Sigmoid colon (tissue), 7 donors: ENCODE data around the gene MYOD1. TPM values are rescaled to one million over a fixed set of nuclear protein-coding genes. Genes with fewer than 3 reads are reported as not detected.
A peak's percentile ranks its signal among the peaks of the same experiment; 100 is the strongest.

ENCODE experiments used
- DNase-seq: peaks from one replicate; pipeline ENCODE4 v3.0.0-alpha.2; 2019
- H3K27ac ChIP-seq, 4 donors: fragments of 200-600 bp; sonication (generic); one replicate each; pipeline ENCODE4 v1.5.1; 2016 to 2019; ENCODE audit warnings: mild to moderate bottlenecking in 1 of 4
- H3K27me3 ChIP-seq, 3 donors: fragments of 200-600 bp; sonication (generic); one replicate each; pipeline ENCODE4 v1.5.1; 2019; ENCODE audit warnings: mild to moderate bottlenecking in 1 of 3
- H3K36me3 ChIP-seq, 4 donors: fragments of 200-600 bp; sonication (generic); one replicate each; pipeline ENCODE4 v1.5.1; 2016 to 2019
- H3K4me1 ChIP-seq, 4 donors: fragments of 200-600 bp; sonication (generic); one replicate each; pipeline ENCODE4 v1.5.1; 2017 to 2019
- H3K4me3 ChIP-seq, 4 donors: fragments of 200-600 bp; sonication (generic); one replicate each; pipeline ENCODE4 v1.5.1; 2017 to 2019; ENCODE audit warnings: mild to moderate bottlenecking in 2 of 4, moderate library complexity in 1 of 4
- H3K9me3 ChIP-seq, 4 donors: fragments of 200-600 bp in 3 of 4; sonication (generic) in 3 of 4; one replicate each; pipeline versions ENCODE4 v1.5.1 to v1.6.1; 2013 to 2019
- EP300 ChIP-seq, 4 donors: sonication (generic); formaldehyde crosslinking; IDR thresholded peaks; one replicate each; pipeline ENCODE4 v1.6.1; 2017; ENCODE audit warnings: antibody characterized with exemption in 4 of 4
- POLR2A ChIP-seq, 2 donors: fragments of 450-650 bp; IDR thresholded peaks; one replicate each; pipeline ENCODE4 v1.6.1; 2016; ENCODE audit warnings: antibody characterized with exemption in 2 of 2, mild to moderate bottlenecking in 2 of 2, moderate library complexity in 2 of 2
- POLR2AphosphoS5 ChIP-seq, 4 donors: sonication (generic); formaldehyde crosslinking; IDR thresholded peaks; one replicate each; pipeline ENCODE4 v1.6.1; 2017; ENCODE audit warnings: antibody characterized with exemption in 4 of 4
- WGBS, 2 donors: extraction: QIAGEN DNeasy Blood & Tissue Kit; methylation state at CpG; one replicate each; pipeline ENCODE4 v1.1.7; 2013; 5-methylcytosine and 5-hydroxymethylcytosine counted together
- intact Hi-C: fragments of 100-400 bp; cut with DNase I; formaldehyde crosslinking; loops from one replicate; pipeline ENCODE4 v1.15.1; 2023
- polyA plus RNA-seq, 3 donors: library from polyadenylated mRNA; stranded (reverse); fragments of 200-250 nt; gene quantifications; one replicate each; pipeline ENCODE4 v1.2.3, GENCODE V29; 2013
- total RNA-seq, 4 donors: library from RNA; depleted of rRNA; stranded (reverse); fragments of >200 nt; gene quantifications; one replicate each; pipeline ENCODE4 v1.1.0, GENCODE V29; 2016
- TF ChIP-seq, protein P1 (sequence below), 4 experiments: fragments of 450-650 bp in 3 of 4; fragments of 200-600 bp in 1 of 4; IDR thresholded peaks; one replicate each; pipeline ENCODE4 v1.5.1; 2016 to 2019; ENCODE audit warnings: antibody characterized with exemption in 4 of 4, mild to moderate bottlenecking in 3 of 4, moderate library complexity in 2 of 4
- donor health status: healthy with polysubstance abuse.
- donor health status: Bipolar disorder and iron deficiency.
- donor health status: healthy.

Gene MYOD1
- total and polyA plus RNA-seq, 7 donors: not detected

DNA sequence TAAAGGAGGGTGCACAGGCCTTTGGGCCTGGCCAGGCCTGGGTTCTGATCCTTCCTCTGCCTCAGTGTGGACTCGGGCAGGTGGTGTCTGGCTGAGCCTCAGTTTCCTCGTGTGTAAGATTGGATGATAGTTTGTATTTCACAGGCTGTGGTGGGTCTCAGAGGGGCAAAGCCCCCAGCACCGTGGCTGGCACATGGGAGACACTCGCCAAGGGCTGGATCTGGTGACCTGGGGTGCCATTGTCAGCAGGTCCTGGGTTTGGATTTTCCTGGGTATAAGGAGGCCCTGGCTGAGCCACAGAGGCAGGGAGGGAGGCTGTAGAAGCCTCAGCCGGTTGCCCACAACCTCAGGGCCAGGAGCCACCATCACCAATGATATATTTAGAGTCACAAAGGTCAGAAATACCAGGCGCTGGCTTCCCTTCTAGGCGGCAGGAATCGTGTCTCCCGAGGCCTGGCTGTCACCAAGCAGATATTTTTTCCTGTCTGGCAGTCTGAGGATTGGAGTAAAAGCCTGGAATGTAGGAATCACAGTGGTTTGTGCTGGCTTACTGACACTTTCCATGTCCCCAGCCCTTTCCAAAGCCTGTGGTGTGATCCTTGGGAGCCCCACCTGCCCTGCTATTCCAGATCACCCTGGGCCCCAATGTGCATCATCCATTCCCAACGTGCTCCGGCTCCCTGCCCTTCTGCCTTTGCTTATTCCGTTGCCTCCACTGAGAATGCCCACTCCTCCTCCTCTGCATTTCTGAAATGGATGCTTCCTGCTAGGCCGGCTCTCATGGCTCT, 30.8 kb downstream of the MYOD1 start:
- Histone ChIP-seq H3K4me3 (no peak overlapping the region), H3K27me3 (peaks cover 0 to 7% (median 0%) of the 10 kb centered on the region in 3 donors), H3K4me1 (no peaks in the 10 kb centered on the region), H3K27ac (no peak overlapping the region), H3K9me3 (no peaks in the 10 kb centered on the region), H3K36me3 (no peaks in the 10 kb centered on the region)
- no peak for TF ChIP-seq POLR2AphosphoS5 (IDR thresholded peaks at IDR 0.05)
- TF ChIP-seq POLR2A (IDR thresholded peaks at IDR 0.05): no peak
- no peak for TF ChIP-seq EP300 (IDR thresholded peaks at IDR 0.05)
- DNase-seq: peak; percentile 48
- WGBS, 2 donors: 68 to 75% methylated on average over 13 of the region's 13 CpGs
- intact Hi-C loops: no loop called here

DNA sequence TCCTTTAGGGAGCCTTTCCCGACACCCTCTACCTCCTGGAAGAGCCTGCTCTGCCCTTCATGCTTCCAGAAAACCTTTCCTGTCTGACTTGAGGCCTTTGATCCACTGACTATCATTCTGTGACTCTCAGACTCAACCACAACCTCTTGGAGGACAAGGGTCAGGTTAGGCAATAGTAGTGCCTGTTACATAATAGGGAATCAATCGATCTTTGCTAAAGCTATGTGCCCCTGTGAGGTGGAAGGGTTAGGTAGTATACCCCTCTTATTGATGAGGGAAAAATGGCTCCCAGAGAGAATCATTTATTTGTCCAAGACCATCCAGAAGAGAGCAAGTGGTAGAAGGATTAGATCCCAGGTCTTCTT, 31.4 kb downstream of the MYOD1 start:
- DNase-seq: no peak
- peaks cover 0 to 7% (median 0%) of the 10 kb centered on the region in 3 donors for H3K27me3 ChIP-seq
- TF ChIP-seq POLR2A (IDR thresholded peaks at IDR 0.05) (no peak), EP300 (IDR thresholded peaks at IDR 0.05) (no peak), POLR2AphosphoS5 (IDR thresholded peaks at IDR 0.05) (no peak)
- TF ChIP-seq, protein P1, sequence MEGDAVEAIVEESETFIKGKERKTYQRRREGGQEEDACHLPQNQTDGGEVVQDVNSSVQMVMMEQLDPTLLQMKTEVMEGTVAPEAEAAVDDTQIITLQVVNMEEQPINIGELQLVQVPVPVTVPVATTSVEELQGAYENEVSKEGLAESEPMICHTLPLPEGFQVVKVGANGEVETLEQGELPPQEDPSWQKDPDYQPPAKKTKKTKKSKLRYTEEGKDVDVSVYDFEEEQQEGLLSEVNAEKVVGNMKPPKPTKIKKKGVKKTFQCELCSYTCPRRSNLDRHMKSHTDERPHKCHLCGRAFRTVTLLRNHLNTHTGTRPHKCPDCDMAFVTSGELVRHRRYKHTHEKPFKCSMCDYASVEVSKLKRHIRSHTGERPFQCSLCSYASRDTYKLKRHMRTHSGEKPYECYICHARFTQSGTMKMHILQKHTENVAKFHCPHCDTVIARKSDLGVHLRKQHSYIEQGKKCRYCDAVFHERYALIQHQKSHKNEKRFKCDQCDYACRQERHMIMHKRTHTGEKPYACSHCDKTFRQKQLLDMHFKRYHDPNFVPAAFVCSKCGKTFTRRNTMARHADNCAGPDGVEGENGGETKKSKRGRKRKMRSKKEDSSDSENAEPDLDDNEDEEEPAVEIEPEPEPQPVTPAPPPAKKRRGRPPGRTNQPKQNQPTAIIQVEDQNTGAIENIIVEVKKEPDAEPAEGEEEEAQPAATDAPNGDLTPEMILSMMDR (IDR thresholded peaks at IDR 0.05): no peak
- H3K27ac ChIP-seq: no peak overlapping the region
- 50 to 53% methylated on average over 2 of the region's 2 CpGs for WGBS, 2 donors
- no peaks in the 10 kb centered on the region for H3K36me3 ChIP-seq
- H3K4me1 ChIP-seq: no peaks in the 10 kb centered on the region
- no peak overlapping the region for H3K4me3 ChIP-seq
- H3K9me3 ChIP-seq: no peaks in the 10 kb centered on the region
- intact Hi-C loops: no loop called here

DNA sequence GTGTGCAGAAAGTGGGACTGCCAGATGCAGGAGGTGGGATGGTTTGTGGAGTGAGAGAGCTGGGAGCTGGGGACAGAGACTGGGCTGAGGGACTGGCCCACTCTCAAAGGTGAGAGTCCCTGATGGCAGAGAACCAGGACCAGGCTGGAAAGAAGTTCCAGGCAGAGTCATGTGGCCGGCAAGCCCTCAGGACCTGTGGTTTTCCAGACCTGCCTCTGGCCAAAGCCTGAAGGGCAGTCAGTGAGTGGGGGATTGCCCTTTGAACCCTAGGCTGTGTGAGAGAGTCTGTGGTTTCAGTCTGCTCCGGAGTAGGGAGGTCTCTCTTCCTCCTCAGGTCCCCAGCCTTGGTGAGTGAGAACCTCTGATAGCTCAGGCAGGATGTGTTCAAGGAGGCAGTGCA, 32.2 kb downstream of the MYOD1 start:
- Histone ChIP-seq H3K4me1 (no peaks in the 10 kb centered on the region), H3K4me3 (no peak overlapping the region), H3K27me3 (peaks cover 0 to 7% (median 0%) of the 10 kb centered on the region in 3 donors), H3K36me3 (no peaks in the 10 kb centered on the region), H3K9me3 (no peaks in the 10 kb centered on the region), H3K27ac (no peak overlapping the region)
- 47 to 49% methylated on average over 2 of the region's 2 CpGs for WGBS, 2 donors
- TF ChIP-seq, protein P1 (IDR thresholded peaks at IDR 0.05): no peak
- TF ChIP-seq POLR2AphosphoS5 (IDR thresholded peaks at IDR 0.05) (no peak), EP300 (IDR thresholded peaks at IDR 0.05) (no peak), POLR2A (IDR thresholded peaks at IDR 0.05) (no peak)
- no peak for DNase-seq
- intact Hi-C loops: no loop called here

DNA sequence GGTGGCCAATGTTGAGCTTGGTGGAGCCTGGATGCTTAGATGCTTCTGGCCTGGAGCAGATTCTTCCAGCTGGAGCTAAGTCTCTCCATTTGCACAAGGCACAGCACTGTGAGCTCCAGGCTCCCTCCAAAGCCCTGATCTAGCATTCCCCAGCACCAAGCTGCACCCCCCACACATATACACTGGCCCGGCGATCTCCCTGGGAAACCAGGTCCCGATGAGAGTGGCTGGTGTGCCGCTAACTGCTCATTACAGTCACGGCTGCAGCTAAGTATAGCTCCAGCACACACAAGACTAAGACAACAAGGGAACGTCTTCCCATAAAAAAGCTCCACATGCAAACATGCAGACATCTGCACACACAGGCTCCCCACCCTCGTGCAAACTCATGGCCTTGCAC, 32.8 kb downstream of the MYOD1 start:
- Histone ChIP-seq H3K4me1 (no peaks in the 10 kb centered on the region), H3K4me3 (no peak overlapping the region), H3K27ac (no peak overlapping the region), H3K9me3 (no peaks in the 10 kb centered on the region), H3K27me3 (peaks cover 0 to 4% (median 0%) of the 10 kb centered on the region in 3 donors), H3K36me3 (no peaks in the 10 kb centered on the region)
- intact Hi-C loops: no loop called here
- WGBS, 2 donors: 28 to 61% methylated on average over 7 of the region's 7 CpGs
- TF ChIP-seq POLR2AphosphoS5 (IDR thresholded peaks at IDR 0.05) (no peak), EP300 (IDR thresholded peaks at IDR 0.05) (no peak), POLR2A (IDR thresholded peaks at IDR 0.05) (no peak)
- TF ChIP-seq, protein P1 (IDR thresholded peaks at IDR 0.05): no peak
- no peak for DNase-seq

DNA sequence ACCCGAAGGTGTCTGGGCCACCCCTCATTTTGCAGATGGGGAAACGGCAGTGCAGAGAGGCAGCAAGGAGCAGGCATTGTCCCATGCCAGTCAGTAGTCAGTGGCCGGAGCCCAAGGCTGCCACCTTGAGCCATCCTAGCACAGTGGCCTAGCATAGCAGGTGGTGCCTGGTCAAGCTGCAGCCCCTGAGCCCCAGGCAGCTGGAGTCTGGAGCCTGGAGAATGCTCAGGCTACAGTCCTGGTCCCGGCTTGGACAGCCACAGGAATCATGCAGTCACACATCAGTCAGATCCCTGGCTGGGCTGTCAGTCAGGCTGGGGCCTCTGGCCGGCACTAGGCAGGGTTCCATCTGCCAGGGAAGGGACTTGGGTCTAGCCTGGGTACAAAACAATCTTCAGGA, 33.8 kb downstream of the MYOD1 start:
- Histone ChIP-seq H3K9me3 (no peaks in the 10 kb centered on the region), H3K36me3 (no peaks in the 10 kb centered on the region), H3K4me1 (no peaks in the 10 kb centered on the region), H3K4me3 (no peak overlapping the region), H3K27ac (no peak overlapping the region), H3K27me3 (no peaks in the 10 kb centered on the region)
- intact Hi-C loops: no loop called here
- TF ChIP-seq EP300 (IDR thresholded peaks at IDR 0.05): no peak
- 62 to 76% methylated on average over 5 of the region's 5 CpGs for WGBS, 2 donors
- DNase-seq: no peak

DNA sequence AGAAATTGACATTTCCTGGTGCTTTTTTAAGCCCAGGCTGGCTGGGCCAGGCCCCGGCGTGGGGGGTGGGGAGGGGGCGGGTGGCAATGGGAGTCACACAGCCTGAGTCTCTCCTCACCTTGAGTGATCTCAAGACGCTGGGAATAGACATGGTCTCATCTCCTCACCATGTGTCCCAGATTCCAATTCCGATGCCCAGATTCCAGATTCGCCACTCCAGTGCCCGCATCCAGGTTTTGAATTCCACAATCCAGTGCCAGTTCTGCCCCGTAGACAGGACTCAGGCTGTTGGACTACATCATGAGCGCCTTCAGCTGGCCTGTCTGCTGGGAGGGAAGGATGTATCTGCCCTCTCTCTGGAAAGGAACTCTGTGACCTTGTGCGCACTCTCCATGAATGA, 34.3 kb downstream of the MYOD1 start:
- intact Hi-C loops: no loop called here
- 82 to 86% methylated on average over 10 of the region's 10 CpGs for whole genome bisulfite sequencing, 2 donors

More for the DNA sequence above, 34.3 kb downstream of the MYOD1 start:
- H3K4me3 ChIP-seq: no peak overlapping the region
- no peaks in the 10 kb centered on the region for H3K9me3 ChIP-seq
- no peak overlapping the region for H3K27ac ChIP-seq
- no peaks in the 10 kb centered on the region for H3K27me3 ChIP-seq
- DNase-seq: no peak
- H3K4me1 ChIP-seq: no peaks in the 10 kb centered on the region
- TF ChIP-seq POLR2A (IDR thresholded peaks at IDR 0.05): no peak
- TF ChIP-seq EP300 (IDR thresholded peaks at IDR 0.05): no peak
- TF ChIP-seq, protein P1 (IDR thresholded peaks at IDR 0.05): no peak
- no peak for TF ChIP-seq POLR2AphosphoS5 (IDR thresholded peaks at IDR 0.05)
- H3K36me3 ChIP-seq: no peaks in the 10 kb centered on the region
